HepG2 (cell line): ENCODE measurements around the gene CEBPG.

Experiments
- CEBPB ChIP-seq: IDR thresholded peaks from 2 replicates; pipeline ENCODE4 v1.6.1; 2011; ENCODE audit warnings: low read depth, low read length, improper control_type of control experiment, borderline replicate concordance
- ELF4 ChIP-seq: sonication (generic); formaldehyde crosslinking; IDR thresholded peaks from 2 replicates; pipeline ENCODE4 v1.5.0; 2020; ENCODE audit warnings: missing genetic modification reagents, mild to moderate bottlenecking, moderate library complexity, borderline replicate concordance
- FOXK1 ChIP-seq: sonication (generic); formaldehyde crosslinking; IDR thresholded peaks from 2 replicates; pipeline ENCODE4 v1.4.0; 2020; ENCODE audit warnings: low read depth, missing genetic modification reagents, borderline replicate concordance
- JUND ChIP-seq: sonication (generic); formaldehyde crosslinking; IDR thresholded peaks from 2 replicates; pipeline ENCODE4 v1.8.0; 2022; ENCODE audit warnings: mild to moderate bottlenecking, missing genetic modification reagents
- KLF16 ChIP-seq, 2 experiments: sonication (generic) in 1 of 2; formaldehyde crosslinking in 1 of 2; IDR thresholded peaks; 2 replicates each; pipeline versions ENCODE4 v1.6.1 to v1.8.0; 2016 to 2023; ENCODE audit warnings: missing genetic modification reagents in 2 of 2, missing compliant biosample characterization in 1 of 2
- PHF5A ChIP-seq: IDR thresholded peaks from one replicate; pipeline ENCODE4 v1.6.1; 2018; ENCODE audit warnings: low read depth, missing genetic modification reagents; ENCODE audit not compliant: unreplicated experiment
- SALL1 ChIP-seq: sonication (generic); formaldehyde crosslinking; IDR thresholded peaks from 2 replicates; pipeline ENCODE4 v1.8.0; 2022; ENCODE audit warnings: mild to moderate bottlenecking, missing genetic modification reagents
- STAG1 ChIP-seq: sonication (generic); formaldehyde crosslinking; IDR thresholded peaks from 2 replicates; pipeline ENCODE4 v1.4.0; 2020; ENCODE audit warnings: missing genetic modification reagents
- YEATS4 ChIP-seq: sonication (generic); formaldehyde crosslinking; IDR thresholded peaks from 2 replicates; pipeline ENCODE4 v1.4.0; 2020; ENCODE audit warnings: missing genetic modification reagents, borderline replicate concordance
- ZNF431 ChIP-seq: sonication (generic); formaldehyde crosslinking; IDR thresholded peaks from 2 replicates; pipeline ENCODE4 v1.9.0; 2022; ENCODE audit warnings: missing genetic modification reagents, low read depth, mild to moderate bottlenecking, borderline replicate concordance
- ZNF432 ChIP-seq: sonication (generic); formaldehyde crosslinking; IDR thresholded peaks from 2 replicates; pipeline ENCODE4 v1.5.0; 2020; ENCODE audit warnings: missing genetic modification reagents, mild to moderate bottlenecking, borderline replicate concordance
- ZNF530 ChIP-seq: sonication (generic); formaldehyde crosslinking; IDR thresholded peaks from 2 replicates; pipeline ENCODE4 v1.5.0; 2020; ENCODE audit warnings: low read depth, mild to moderate bottlenecking, missing genetic modification reagents
- TF ChIP-seq, protein P1 (sequence below), 2 experiments: sonication (generic) in 1 of 2; formaldehyde crosslinking in 1 of 2; IDR thresholded peaks; 2 replicates each; pipeline versions ENCODE4 v1.5.1 to v1.6.1; 2011 to 2020; ENCODE audit warnings: borderline replicate concordance in 1 of 2, low read depth in 1 of 2, low read length in 1 of 2, mild to moderate bottlenecking in 1 of 2, missing genetic modification reagents in 1 of 2, moderate library complexity in 1 of 2

DNA sequence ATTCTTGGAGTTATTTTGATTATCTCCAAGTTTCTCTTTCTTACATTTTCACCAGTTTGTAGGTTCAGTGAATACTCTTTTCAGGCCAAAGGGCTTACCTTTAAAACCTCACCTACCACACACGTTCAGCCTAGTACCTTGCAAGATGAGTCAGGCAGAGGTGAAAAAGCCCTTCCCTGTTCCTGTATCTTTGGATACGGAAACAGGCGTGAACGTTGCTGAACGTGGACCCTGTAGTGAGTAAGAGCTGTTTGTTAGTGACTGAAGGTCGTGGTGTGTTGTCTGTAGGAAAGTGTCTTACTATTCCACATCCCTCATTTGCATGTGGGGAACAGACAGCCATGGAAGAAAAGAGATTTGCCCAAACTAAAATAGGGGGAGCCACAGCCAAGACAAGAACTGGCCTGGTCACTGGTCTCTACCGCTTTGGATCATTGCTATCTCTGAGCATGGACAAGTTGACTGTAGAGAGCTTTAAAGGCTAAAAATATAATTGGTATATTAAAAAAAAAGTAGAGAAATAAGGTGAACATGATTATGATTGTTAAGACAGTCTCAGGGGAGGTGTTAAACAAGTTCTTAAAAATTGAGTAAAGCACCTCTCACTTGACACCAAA is 3.5 kb downstream of the CEBPG start:
- TF ChIP-seq ELF4 (CRISPR knock-in tag) (no peak), ZNF530 (no peak), PHF5A (CRISPR knock-in tag) (no peak), ZNF432 (no peak), KLF16 (CRISPR knock-in tag; IDR thresholded peaks at IDR 0.05) (no peak), ZNF431 (CRISPR knock-in tag) (no peak), YEATS4 (CRISPR knock-in tag) (no peak), CEBPB (no peak), SALL1 (no peak), STAG1 (CRISPR knock-in tag) (no peak), JUND (CRISPR knock-in tag) (no peak), FOXK1 (no peak)
- TF ChIP-seq, protein P1, sequence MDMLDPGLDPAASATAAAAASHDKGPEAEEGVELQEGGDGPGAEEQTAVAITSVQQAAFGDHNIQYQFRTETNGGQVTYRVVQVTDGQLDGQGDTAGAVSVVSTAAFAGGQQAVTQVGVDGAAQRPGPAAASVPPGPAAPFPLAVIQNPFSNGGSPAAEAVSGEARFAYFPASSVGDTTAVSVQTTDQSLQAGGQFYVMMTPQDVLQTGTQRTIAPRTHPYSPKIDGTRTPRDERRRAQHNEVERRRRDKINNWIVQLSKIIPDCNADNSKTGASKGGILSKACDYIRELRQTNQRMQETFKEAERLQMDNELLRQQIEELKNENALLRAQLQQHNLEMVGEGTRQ (IDR thresholded peaks at IDR 0.05; ENCODE audit: low read depth, low read length) = no peak
- TF ChIP-seq, protein P1 (CRISPR knock-in tag; IDR thresholded peaks at IDR 0.05; ENCODE audit: borderline replicate concordance) = no peak
